HL-60 (cell line): ENCODE results near the gene PI4KB.

ENCODE experiments used
- CTCF ChIP-seq: IDR thresholded peaks from one replicate; pipeline ENCODE4 v1.5.1; 2011; ENCODE audit warnings: low read length, control low read depth, inconsistent platforms; ENCODE audit not compliant: insufficient read depth
- GABPA ChIP-seq: IDR thresholded peaks from 2 replicates; pipeline ENCODE4 v1.6.1; 2012; ENCODE audit warnings: low read depth
- POLR2AphosphoS5 ChIP-seq: IDR thresholded peaks from 2 replicates; pipeline ENCODE4 v1.6.1; 2012; ENCODE audit warnings: low read depth
- SPI1 ChIP-seq: IDR thresholded peaks from 2 replicates; pipeline ENCODE4 v1.6.1; 2012; ENCODE audit warnings: low read depth, mild to moderate bottlenecking, borderline replicate concordance
- TF ChIP-seq, protein P1 (sequence below): IDR thresholded peaks from 2 replicates; pipeline ENCODE4 v1.6.1; 2012; ENCODE audit warnings: low read depth; ENCODE audit not compliant: insufficient replicate concordance

GRCh38 chr1:151336556-151336955, 9.3 kb upstream of the PI4KB start:
- TF ChIP-seq CTCF (no peak), POLR2AphosphoS5 (no peak), SPI1 (no peak), GABPA (no peak)
- TF ChIP-seq, protein P1, sequence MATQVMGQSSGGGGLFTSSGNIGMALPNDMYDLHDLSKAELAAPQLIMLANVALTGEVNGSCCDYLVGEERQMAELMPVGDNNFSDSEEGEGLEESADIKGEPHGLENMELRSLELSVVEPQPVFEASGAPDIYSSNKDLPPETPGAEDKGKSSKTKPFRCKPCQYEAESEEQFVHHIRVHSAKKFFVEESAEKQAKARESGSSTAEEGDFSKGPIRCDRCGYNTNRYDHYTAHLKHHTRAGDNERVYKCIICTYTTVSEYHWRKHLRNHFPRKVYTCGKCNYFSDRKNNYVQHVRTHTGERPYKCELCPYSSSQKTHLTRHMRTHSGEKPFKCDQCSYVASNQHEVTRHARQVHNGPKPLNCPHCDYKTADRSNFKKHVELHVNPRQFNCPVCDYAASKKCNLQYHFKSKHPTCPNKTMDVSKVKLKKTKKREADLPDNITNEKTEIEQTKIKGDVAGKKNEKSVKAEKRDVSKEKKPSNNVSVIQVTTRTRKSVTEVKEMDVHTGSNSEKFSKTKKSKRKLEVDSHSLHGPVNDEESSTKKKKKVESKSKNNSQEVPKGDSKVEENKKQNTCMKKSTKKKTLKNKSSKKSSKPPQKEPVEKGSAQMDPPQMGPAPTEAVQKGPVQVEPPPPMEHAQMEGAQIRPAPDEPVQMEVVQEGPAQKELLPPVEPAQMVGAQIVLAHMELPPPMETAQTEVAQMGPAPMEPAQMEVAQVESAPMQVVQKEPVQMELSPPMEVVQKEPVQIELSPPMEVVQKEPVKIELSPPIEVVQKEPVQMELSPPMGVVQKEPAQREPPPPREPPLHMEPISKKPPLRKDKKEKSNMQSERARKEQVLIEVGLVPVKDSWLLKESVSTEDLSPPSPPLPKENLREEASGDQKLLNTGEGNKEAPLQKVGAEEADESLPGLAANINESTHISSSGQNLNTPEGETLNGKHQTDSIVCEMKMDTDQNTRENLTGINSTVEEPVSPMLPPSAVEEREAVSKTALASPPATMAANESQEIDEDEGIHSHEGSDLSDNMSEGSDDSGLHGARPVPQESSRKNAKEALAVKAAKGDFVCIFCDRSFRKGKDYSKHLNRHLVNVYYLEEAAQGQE: no peak
